GM12891 (cell line): ENCODE data around the gene TENM4.

Source experiments
- PAX5 ChIP-seq: IDR thresholded peaks from 2 replicates; pipeline ENCODE4 v1.6.1; 2011; ENCODE audit warnings: low read length, moderate library complexity, mild to moderate bottlenecking; ENCODE audit not compliant: insufficient read depth, severe bottlenecking
- POLR2A ChIP-seq: IDR thresholded peaks from 2 replicates; pipeline ENCODE4 v1.6.1; 2011; ENCODE audit warnings: low read depth, low read length, control low read depth
- POLR2AphosphoS5 ChIP-seq: IDR thresholded peaks from 2 replicates; pipeline ENCODE4 v1.6.1; 2011; ENCODE audit warnings: low read depth, low read length, control low read depth
- SPI1 ChIP-seq: IDR thresholded peaks from 2 replicates; pipeline ENCODE4 v1.6.1; 2011; ENCODE audit warnings: low read depth, low read length, control low read depth
- TAF1 ChIP-seq: IDR thresholded peaks from 2 replicates; pipeline ENCODE4 v1.6.1; 2011; ENCODE audit warnings: low read depth, low read length, control low read depth

DNA sequence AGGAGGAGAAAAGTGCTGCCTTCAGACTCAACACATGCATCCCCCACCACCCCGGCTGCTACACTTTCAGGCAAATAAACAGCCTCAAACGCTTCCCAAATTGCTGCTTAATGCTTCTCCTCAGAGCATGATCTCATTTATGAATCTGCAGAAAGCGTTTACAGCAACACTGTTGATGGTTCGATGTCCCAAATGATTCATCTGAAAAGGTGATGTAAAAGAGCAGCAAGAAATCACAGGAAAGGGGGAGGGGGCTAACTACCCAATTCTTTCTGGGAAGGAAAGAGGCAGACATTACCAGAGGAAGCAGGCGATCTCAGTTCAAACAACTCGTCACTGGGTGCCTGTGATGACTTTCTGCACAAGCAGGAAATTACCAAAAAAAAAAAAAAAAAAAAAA, 119.6 kb downstream of the TENM4 start:
- TF ChIP-seq POLR2AphosphoS5 = no peak
- TF ChIP-seq TAF1 = no peak
- no peak for TF ChIP-seq POLR2A
- no peak for TF ChIP-seq SPI1
- TF ChIP-seq PAX5 = no peak
